IMR-90 (cell line): ENCODE measurements around the gene EPSTI1. TPM values are rescaled to one million over a fixed set of nuclear protein-coding genes. Genes with fewer than 3 reads are reported as not detected.

ENCODE experiments used
- ATAC-seq: fragments of 200-7000 bp; cut with Tn5 transposase; 2 replicates; pipeline ENCODE4 v1.9.1; 2020; ENCODE audit warnings: low read depth, mild to moderate bottlenecking, moderate library complexity
- BruUV-seq: library from RNA; stranded (reverse); fragments of 400-500 nt; replicated peaks from 2 replicates; lab custom pipeline; 2021; lab: Mats Ljungman, UMichigan
- CTCF ChIA-PET: fragments of 300-600 bp; formaldehyde crosslinking; extraction: SDS; loops from one replicate; lab custom pipeline; 2021; ENCODE audit warnings: antibody characterized with exemption; lab: Yijun Ruan, JAX
- POLR2A ChIA-PET: fragments of 300-600 bp; sonication (Branson Sonifier 250); formaldehyde crosslinking; loops from one replicate; lab custom pipeline; 2022; ENCODE audit warnings: antibody characterized with exemption; ENCODE audit not compliant: unreplicated experiment; lab: Charles Lee
- DNase-seq: peaks from one replicate; pipeline ENCODE4 v3.0.0; 2013
- H2AFZ ChIP-seq: replicated peaks from 2 replicates; pipeline ENCODE3; 2013; ENCODE audit warnings: low read length, mild to moderate bottlenecking; ENCODE audit not compliant: poor library complexity
- H2AK5ac ChIP-seq: 2 replicates; pipeline ENCODE4 v1.6.1; 2013; ENCODE audit warnings: low read depth, low read length, inconsistent platforms
- H2AK9ac ChIP-seq: replicated peaks from 2 replicates; pipeline ENCODE3; 2013; ENCODE audit warnings: mild to moderate bottlenecking, low read depth, low read length, moderate library complexity; ENCODE audit not compliant: poor library complexity
- H2BK120ac ChIP-seq: 2 replicates; pipeline ENCODE4 v1.6.1; 2013; ENCODE audit warnings: low read depth, low read length, inconsistent platforms
- H2BK15ac ChIP-seq: 3 replicates; pipeline ENCODE4 v1.6.1; 2013; ENCODE audit warnings: low read depth, low read length, inconsistent platforms
- H2BK20ac ChIP-seq: 2 replicates; pipeline ENCODE4 v1.6.1; 2013; ENCODE audit warnings: low read depth, mild to moderate bottlenecking, inconsistent platforms, low read length, moderate library complexity
- H2BK5ac ChIP-seq: 2 replicates; pipeline ENCODE4 v1.6.1; 2013; ENCODE audit warnings: mild to moderate bottlenecking, low read depth, low read length, inconsistent platforms; ENCODE audit not compliant: poor library complexity, severe bottlenecking
- H3K14ac ChIP-seq: replicated peaks from 2 replicates; pipeline ENCODE4 v1.6.1; 2013; ENCODE audit warnings: low read depth, low read length, inconsistent platforms
- H3K18ac ChIP-seq: 2 replicates; pipeline ENCODE4 v1.6.1; 2013; ENCODE audit warnings: low read depth, low read length, control low read depth
- H3K23ac ChIP-seq: 2 replicates; pipeline ENCODE4 v1.6.1; 2013; ENCODE audit warnings: low read depth, low read length, inconsistent platforms
- H3K27ac ChIP-seq: 2 replicates; pipeline ENCODE4 v1.5.1; 2013; ENCODE audit warnings: mild to moderate bottlenecking, control low read depth, low read length; ENCODE audit not compliant: insufficient read depth
- H3K27me3 ChIP-seq: 2 replicates; pipeline ENCODE4 v1.6.1; 2013; ENCODE audit warnings: low read length; ENCODE audit not compliant: control insufficient read depth, insufficient read depth
- H3K36me3 ChIP-seq: 2 replicates; pipeline ENCODE4 v1.6.1; 2013; ENCODE audit warnings: low read length, mixed read lengths; ENCODE audit not compliant: control insufficient read depth, insufficient read depth
- H3K4ac ChIP-seq: 2 replicates; pipeline ENCODE4 v1.6.1; 2013; ENCODE audit warnings: low read depth, low read length, inconsistent platforms
- H3K4me1 ChIP-seq: 2 replicates; pipeline ENCODE4 v1.6.1; 2013; ENCODE audit warnings: low read length, mixed read lengths; ENCODE audit not compliant: control insufficient read depth, insufficient read depth
- H3K4me2 ChIP-seq: 2 replicates; pipeline ENCODE4 v1.6.1; 2013; ENCODE audit warnings: low read depth, mild to moderate bottlenecking, control low read depth, low read length, moderate library complexity
- H3K4me3 ChIP-seq: 2 replicates; pipeline ENCODE4 v1.5.1; 2013; ENCODE audit warnings: low read depth, mild to moderate bottlenecking, control low read depth, low read length, moderate library complexity; ENCODE audit not compliant: insufficient read depth
- H3K56ac ChIP-seq: 2 replicates; pipeline ENCODE4 v1.6.1; 2013; ENCODE audit warnings: low read length, inconsistent platforms; ENCODE audit not compliant: insufficient read depth; ENCODE audit errors: extremely low read depth
- H3K79me1 ChIP-seq, 2 experiments: 2 replicates each; pipeline ENCODE4 v1.6.1; 2013; ENCODE audit warnings: low read length in 2 of 2, inconsistent platforms in 1 of 2, low read depth in 1 of 2
- H3K9ac ChIP-seq: 2 replicates; pipeline ENCODE4 v1.6.1; 2013; ENCODE audit warnings: low read depth, low read length, control low read depth
- H3K9me1 ChIP-seq: 2 replicates; pipeline ENCODE4 v1.6.1; 2013; ENCODE audit warnings: low read length, inconsistent platforms; ENCODE audit not compliant: insufficient read depth
- H3K9me3 ChIP-seq: 2 replicates; pipeline ENCODE4 v1.6.1; 2013; ENCODE audit warnings: low read length; ENCODE audit not compliant: control insufficient read depth, insufficient read depth
- H4K20me1 ChIP-seq: 2 replicates; pipeline ENCODE4 v1.6.1; 2013; ENCODE audit warnings: low read length, inconsistent platforms; ENCODE audit not compliant: insufficient read depth
- H4K5ac ChIP-seq: 2 replicates; pipeline ENCODE4 v1.6.1; 2013; ENCODE audit warnings: mild to moderate bottlenecking, low read depth, low read length, control low read depth
- H4K8ac ChIP-seq, 2 experiments: 2 replicates each; pipeline ENCODE4 v1.6.1; 2013; ENCODE audit warnings: low read depth in 2 of 2, low read length in 2 of 2, control low read depth in 1 of 2, inconsistent platforms in 1 of 2
- H4K91ac ChIP-seq: 2 replicates; pipeline ENCODE4 v1.6.1; 2013; ENCODE audit warnings: low read depth, low read length, inconsistent platforms; ENCODE audit not compliant: insufficient read depth
- BHLHE40 ChIP-seq: fragments of 150-350 bp; IDR thresholded peaks from 2 replicates; pipeline ENCODE4 v1.6.1; 2016; ENCODE audit warnings: mild to moderate bottlenecking, low read depth, low read length
- CEBPB ChIP-seq: IDR thresholded peaks from 2 replicates; pipeline ENCODE4 v1.6.1; 2012; ENCODE audit warnings: low read depth, low read length, improper control_type of control experiment
- FOS ChIP-seq: fragments of 150-350 bp; IDR thresholded peaks from 2 replicates; pipeline ENCODE4 v1.6.1; 2016; ENCODE audit warnings: low read depth, low read length
- NFE2L2 ChIP-seq: fragments of 150-350 bp; IDR thresholded peaks from 2 replicates; pipeline ENCODE4 v1.6.1; 2016; ENCODE audit warnings: low read depth, mild to moderate bottlenecking, low read length
- POLR2A ChIP-seq: IDR thresholded peaks from 2 replicates; pipeline ENCODE4 v1.6.1; 2012; ENCODE audit warnings: mild to moderate bottlenecking, low read depth, low read length
- WGBS, 2 experiments: methylation state at CpG; one replicate each; pipeline versions ENCODE4 v1.1.5 to v1.1.7; 2013; ENCODE audit warnings: missing lambda C conversion rate in 2 of 2; ENCODE audit not compliant: insufficient read length in 1 of 2; ENCODE audit errors: extremely low coverage in 2 of 2; 5-methylcytosine and 5-hydroxymethylcytosine counted together
- dilution Hi-C: fragments of 300-500 bp; cut with HindIII; formaldehyde crosslinking; loops from one replicate; pipeline ENCODE4 v1.14.3; 2018; ENCODE audit warnings: low sequenced_read_pairs; ENCODE audit not compliant: unreplicated experiment
- in situ Hi-C: fragments of 300-500 bp; cut with MboI; formaldehyde crosslinking; loops from 3 replicates; pipeline ENCODE4 v1.14.3; 2019; ENCODE audit warnings: low sequenced_read_pairs, inconsistent platforms, mixed read lengths
- intact Hi-C: fragments of 100-400 bp; cut with micrococcal nuclease; formaldehyde crosslinking; loops from 2 replicates; pipeline ENCODE4 v1.10.0; 2022
- polyA plus RNA-seq, 3 experiments: library from polyadenylated mRNA; depleted of rRNA; stranded (reverse); fragments of >200 nt; gene quantifications; 2 replicates each; pipeline ENCODE4 v1.2.3, GENCODE V29; 2012; ENCODE audit warnings: low replicate concordance in 1 of 3
- total RNA-seq: library from RNA; depleted of rRNA; stranded (reverse); fragments of >200 nt; gene quantifications from 2 replicates; pipeline ENCODE4 v1.2.3, GENCODE V29; 2012

The EPSTI1 gene
- total and polyA plus RNA-seq, 2 of the 4 experiments (the other 2 are of a cell fraction): 0.90 to 1.6 TPM

DNA sequence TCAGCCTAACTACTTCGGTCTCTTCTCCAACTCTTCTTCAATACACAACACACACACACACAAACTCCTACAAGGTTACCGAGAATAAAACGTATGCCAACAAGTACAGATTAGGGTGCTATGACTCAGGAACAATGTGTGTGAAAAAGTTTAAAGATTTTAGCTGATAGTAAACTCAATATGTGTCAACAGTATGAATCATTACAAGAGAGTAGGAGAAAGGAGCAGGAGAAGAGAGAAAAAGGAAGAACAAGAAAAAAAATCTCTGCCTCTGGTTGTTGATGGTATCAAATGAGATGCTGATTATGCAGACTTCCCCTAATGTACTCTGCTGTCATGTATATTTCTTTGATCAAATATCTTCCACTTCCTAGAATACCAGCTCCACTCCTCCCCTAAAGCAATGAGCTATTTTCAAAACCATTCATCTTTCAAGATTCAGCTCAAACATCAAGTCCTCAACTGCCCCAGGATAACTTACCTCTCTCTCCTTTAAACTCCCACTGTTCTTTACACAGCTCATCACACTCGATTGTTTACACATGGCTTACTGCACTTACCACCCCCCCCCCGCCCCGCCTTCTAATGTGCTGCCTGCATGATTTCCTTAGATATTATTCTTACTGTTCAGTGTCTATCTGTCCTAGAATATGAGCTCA, 115.0 kb downstream of the EPSTI1 start:
- intact Hi-C loops: no loop called here
- ChIA-PET POLR2A (no interaction called here), CTCF (interaction anchor here (0.6 kb wide), 1 partner anchor 333 kb away, joined by 7 read pairs; no protein-coding TSS in a partner anchor)
- Histone ChIP-seq H3K4me2 (no peak overlapping the region), H3K56ac (no peak overlapping the region), H3K4me3 (no peak overlapping the region), H4K5ac (no peak overlapping the region), H2AFZ (no peak overlapping the region), H2BK15ac (no peak overlapping the region), H2AK5ac (no peak overlapping the region), H4K8ac (no peak overlapping the region), H3K18ac (no peak overlapping the region), H3K4me1 (no peaks in the 10 kb centered on the region; the same call in 1 of the 2 replicates), H2AK9ac (no peak overlapping the region), H4K91ac (no peak overlapping the region), H3K36me3 (no peaks in the 10 kb centered on the region), H3K27me3 (peaks cover 1% of the 10 kb centered on the region), H2BK120ac (no peak overlapping the region), H2BK5ac (no peak overlapping the region), H4K20me1 (no peaks in the 10 kb centered on the region), H3K79me1 (no peaks in the 10 kb centered on the region), H3K9me3 (peaks cover 4% of the 10 kb centered on the region; the same call in 1 of the 2 replicates), H3K27ac (no peak overlapping the region), H3K23ac (no peak overlapping the region), H3K14ac (no peak overlapping the region), H2BK20ac (no peak overlapping the region), H3K9ac (no peak overlapping the region), H3K4ac (no peak overlapping the region), H3K9me1 (no peaks in the 10 kb centered on the region)
- DNase-seq (peak; percentile 66), ATAC-seq (peak; percentile 59)
- no CpG with 5 or more reads among the region's 6 CpGs for WGBS, 2 experiments
- in situ Hi-C loops: no loop called here
- TF ChIP-seq BHLHE40 (no peak), FOS (peak; percentile 23; the same call in 1 of the 2 replicates), NFE2L2 (no peak), CEBPB (no peak), POLR2A (no peak)
- dilution Hi-C loops: no loop called here
- BruUV-seq: no TSS peak
